ENCODE measurements around the gene CLCNKA. TPM values are rescaled to one million over a fixed set of nuclear protein-coding genes. Genes with fewer than 3 reads are reported as not detected.

CLCNKA gene
- total and polyA plus RNA-seq, 2 of the 8 experiments (the other 6 are each of a cell fraction or from before 2014, with no cell fraction given) = 0.95 to 2.0 TPM

- TF ChIP-seq CBX5 (IDR thresholded peaks at IDR 0.05; ENCODE audit: low read depth, low read length) (no peak), YY1 (IDR thresholded peaks at IDR 0.05; ENCODE audit: low read depth, low read length) (no peak), TAF1 (IDR thresholded peaks at IDR 0.05; ENCODE audit: low read depth, low read length) (0 out of 2 replicates have a peak, but pooled peaks have one; percentile 71), POLR2A (IDR thresholded peaks at IDR 0.05; ENCODE audit: control extremely low read depth in 1 of 2, low read depth in 2 of 2, low read length in 2 of 2) (no peak; a peak in 1 of 3 replicates), SP1 (IDR thresholded peaks at IDR 0.05; ENCODE audit: low read depth, low read length) (0 out of 2 replicates have a peak, but pooled peaks have one; percentile 36), GTF2F1 (IDR thresholded peaks at IDR 0.05; ENCODE audit: borderline replicate concordance, low read depth, low read length) (no peak), CEBPB (IDR thresholded peaks at IDR 0.05; ENCODE audit: low read depth, low read length) (peak; percentile 51), CHD2 (IDR thresholded peaks at IDR 0.05; ENCODE audit: low read length) (no peak), JUN (IDR thresholded peaks at IDR 0.05; ENCODE audit: low read depth, low read length) (no peak), CTCF (IDR thresholded peaks at IDR 0.05; ENCODE audit: control extremely low read depth in 1 of 3, insufficient read depth in 1 of 3, low read depth in 1 of 3, low read length in 3 of 3) (peak in 2 of 3 experiments; percentile 29; a peak in 2 of 4 replicates), GABPA (IDR thresholded peaks at IDR 0.05; ENCODE audit: borderline replicate concordance, insufficient read depth, low read length) (no peak), EP300 (IDR thresholded peaks at IDR 0.05; ENCODE audit: borderline replicate concordance in 1 of 2, low read depth in 2 of 2, low read length in 2 of 2) (peak in 1 of 2 experiments; percentile 39; a peak in 1 of 3 replicates), KDM1A (IDR thresholded peaks at IDR 0.05; ENCODE audit: borderline replicate concordance, low read length) (peak; percentile 98; the same call in 1 of the 2 replicates), TEAD4 (IDR thresholded peaks at IDR 0.05; ENCODE audit: low read depth, low read length) (no peak), RFX5 (IDR thresholded peaks at IDR 0.05; ENCODE audit: borderline replicate concordance, low read depth, low read length) (no peak), KDM5A (IDR thresholded peaks at IDR 0.05; ENCODE audit: low read length) (no peak), SP2 (IDR thresholded peaks at IDR 0.05; ENCODE audit: low read length) (no peak), TBP (IDR thresholded peaks at IDR 0.05; ENCODE audit: low read depth, low read length) (peak; percentile 52; the same call in 1 of the 2 replicates)
Measured at GRCh38 chr1:16012590-16013219, 9.1 kb upstream of the CLCNKA start (continued).
